Measurements from ENCODE around the gene PHF11.

PHF11 gene

DNA sequence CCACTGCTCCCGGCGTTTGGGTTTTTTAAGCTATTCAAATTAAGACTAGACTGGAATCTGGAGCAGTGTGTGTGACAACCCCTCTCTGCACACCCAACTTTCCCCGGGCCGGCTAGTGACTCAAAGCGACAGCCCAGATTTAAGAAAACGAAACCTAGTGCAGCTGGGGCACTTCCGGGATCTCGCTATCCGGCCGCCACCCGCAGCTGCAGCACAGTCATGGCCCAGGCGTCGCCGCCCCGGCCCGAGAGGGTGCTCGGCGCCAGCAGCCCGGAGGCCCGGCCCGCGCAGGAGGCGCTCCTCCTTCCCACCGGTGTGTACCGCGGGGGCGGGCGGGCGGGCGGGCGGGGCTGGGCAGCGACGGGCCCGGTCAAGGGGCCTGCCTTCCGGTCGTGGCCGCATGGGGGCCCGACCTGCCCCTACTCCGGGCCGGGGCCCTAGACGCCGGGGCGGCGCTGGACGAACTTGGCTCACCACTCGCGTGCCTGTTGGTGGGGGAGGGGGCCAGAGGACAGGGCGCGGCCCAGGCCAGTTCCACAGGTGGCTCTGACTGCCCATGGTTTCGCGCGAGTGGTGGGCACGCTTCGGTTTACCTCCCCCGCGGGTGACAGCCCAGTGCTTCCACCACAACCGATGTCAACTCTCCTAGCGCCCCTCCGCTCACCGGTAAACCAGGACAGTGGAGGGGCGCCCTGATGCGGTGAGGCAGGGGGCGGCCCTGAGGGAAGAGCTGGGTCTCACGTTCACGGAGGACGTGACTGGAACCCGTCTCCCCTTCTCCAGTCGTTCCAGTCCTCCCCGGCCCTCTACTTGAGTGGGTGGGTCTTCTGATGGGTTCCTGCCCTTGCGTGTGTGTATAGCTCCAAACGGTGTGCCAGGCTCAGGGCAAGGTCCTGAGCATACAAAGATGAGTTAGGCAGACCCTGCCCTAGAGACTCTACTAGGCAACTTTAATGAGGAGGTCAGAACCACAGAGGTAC, at the start of gene PHF11:
TSS of gene PHF11 (plus strand) at position 171 of the 980 bp plus-strand sequence. CDS start at position 220, 49 bp downstream.
- peak; percentile 77 to 88 for DNase-seq (ENCODE audit: low read depth in 2 of 2)

DNA sequence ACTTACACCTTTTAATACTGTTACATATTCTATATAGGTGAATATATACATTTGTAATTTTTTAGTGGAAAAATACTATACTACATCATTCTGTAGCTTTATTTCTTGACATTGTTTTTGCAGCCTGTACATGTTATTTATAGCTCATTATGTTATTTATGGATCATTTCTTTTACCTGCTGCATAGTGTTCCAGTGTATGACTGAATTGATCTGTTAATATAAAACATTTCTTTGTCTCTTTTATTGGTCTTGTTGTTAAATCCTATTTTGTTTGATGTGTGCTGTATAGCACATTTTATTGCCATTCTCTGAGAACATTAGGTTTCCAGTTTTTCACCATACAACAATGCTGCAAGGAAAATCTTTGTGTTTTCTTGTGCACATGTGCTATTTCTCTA, 49.3 kb upstream of the PHF11 start:
- DNase-seq (ENCODE audit: low read depth in 2 of 2), result no peak

DNA sequence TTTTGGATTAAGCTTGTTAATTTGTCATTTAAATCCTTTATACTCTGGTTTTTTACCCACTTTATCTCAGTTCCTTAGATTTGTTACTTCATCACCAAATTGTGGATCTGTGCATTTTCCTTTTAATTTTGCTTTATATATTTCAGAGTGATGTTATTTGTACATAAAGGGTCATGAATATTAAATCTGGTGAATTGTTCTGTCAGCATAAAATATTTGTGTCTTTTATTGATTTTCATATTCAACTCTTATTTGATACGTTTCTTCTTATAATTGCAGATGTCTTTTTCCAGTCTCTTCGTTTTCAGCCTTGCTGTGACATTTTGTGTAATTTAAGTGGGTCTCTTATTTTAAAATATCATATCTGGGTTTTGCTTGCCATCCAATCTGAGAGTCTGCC, 47.0 kb upstream of the PHF11 start:
- no peak for DNase-seq (ENCODE audit: low read depth in 2 of 2)

DNA sequence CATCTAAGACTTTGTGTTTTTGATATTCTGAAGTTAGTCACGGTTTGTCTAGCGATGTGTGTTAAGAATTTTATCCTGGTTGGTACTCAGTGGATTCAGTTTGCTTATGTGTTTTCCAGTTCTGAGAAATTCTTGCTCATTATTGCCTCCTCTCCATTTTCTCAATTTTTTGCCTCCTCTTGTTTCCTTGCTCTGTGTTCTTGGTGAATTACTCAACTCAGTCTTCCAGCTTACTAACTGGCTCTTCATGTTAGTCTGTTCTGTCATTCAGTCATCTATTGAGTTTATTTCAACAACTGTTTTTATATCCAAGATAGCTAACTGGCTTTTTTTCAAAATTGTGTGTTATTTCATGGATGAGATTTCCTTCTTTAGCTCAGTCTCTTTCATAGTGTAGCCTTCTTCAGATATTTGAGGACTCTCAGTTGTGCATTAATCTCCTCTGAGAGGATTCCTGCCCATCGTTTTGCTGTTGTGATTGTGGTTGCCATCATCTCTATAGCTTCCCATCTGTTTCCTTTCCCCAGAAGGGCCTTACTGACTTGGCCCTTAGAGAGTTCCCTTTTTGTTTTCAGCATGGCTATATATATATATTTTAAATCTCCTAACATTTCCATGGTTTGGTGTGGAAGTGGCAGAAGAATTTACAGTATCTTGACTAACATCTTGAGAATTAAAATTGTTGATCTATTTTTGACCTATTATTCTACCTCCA, 45.5 kb upstream of the PHF11 start:
- DNase-seq (ENCODE audit: low read depth in 2 of 2), result no peak

DNA sequence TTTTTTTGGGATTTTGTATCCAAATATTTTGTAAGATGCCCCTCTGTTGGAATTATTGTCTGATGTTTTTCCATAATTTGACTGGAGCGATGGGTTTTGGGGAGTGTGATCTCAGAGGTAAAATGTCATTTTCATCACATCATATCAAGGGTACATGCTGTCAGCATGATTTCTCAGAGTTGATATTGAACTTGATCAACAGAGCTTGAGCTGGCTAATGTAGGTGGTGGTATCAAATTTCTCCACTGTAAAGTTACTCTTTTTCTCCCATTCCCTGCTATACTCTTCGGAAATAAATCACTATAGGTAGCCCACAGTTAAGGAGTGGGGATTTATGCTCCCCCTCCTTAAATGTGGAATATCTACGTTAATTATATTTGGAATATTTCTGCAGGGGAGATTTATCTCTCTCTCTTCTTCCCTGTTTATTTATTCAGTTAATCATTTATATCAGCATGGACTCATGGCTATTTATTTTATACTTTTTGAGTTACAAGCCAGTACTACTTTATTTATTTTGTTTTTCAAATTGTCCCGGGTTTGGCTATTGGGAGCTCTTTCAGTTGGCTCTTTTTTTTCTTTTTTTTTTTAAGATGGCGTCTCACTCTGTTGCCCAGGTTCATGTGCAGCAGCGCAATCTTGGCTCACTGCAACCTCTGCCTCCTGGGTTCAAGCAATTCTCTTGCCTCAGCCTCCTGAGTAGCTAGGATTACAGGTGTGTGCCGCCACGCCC, 42.9 kb upstream of the PHF11 start:
- DNase-seq (ENCODE audit: low read depth in 2 of 2), result no peak

DNA sequence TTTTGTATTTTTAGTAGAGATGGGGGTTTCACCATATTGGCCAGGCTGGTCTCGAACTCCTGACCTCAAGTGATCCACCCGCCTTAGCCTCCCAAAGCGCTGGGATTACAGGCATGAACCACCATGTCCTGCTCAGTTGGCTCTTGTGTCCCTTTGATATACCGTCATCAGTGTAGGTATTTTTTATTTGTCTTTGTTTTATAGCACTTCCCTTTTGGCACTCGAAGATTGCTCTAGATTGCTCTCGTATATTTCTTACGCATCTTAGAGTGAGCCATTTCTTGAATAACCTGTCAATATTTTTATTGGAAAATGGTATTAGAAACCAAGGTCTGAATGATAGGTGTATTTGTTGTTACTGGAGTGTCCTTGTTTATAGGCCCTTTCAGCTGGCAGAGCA, 42.3 kb upstream of the PHF11 start:
- no peak for DNase-seq (ENCODE audit: low read depth in 2 of 2)

DNA sequence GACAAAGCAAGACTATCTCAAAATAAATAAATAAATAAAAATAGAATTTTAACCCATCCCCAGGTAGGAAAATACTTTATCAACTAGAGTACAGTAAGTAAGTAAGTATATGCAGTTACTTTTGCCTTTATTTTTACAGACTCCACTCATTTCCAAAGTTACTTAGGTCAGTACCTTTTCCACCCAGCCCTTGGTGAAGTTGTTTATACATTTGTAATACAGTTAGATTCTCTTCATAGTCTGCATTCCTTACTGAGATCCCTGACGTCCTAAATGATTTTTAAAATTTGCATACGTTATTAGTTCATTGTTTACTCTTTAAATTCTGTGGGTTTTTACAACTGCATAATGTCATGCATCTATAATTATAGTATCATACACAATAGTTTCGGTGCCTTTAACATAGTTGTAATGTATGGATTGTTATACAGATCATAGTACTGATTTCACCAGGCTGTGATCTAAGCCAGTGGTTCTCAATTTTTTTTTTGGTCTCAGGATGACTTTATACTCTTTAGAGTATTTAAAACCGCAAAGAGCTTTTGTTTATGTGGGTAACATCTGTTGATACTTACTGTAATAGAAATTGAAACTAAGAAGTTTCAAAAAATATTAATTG, 41.3 kb upstream of the PHF11 start:
- DNase-seq (ENCODE audit: low read depth in 2 of 2), result no peak

DNA sequence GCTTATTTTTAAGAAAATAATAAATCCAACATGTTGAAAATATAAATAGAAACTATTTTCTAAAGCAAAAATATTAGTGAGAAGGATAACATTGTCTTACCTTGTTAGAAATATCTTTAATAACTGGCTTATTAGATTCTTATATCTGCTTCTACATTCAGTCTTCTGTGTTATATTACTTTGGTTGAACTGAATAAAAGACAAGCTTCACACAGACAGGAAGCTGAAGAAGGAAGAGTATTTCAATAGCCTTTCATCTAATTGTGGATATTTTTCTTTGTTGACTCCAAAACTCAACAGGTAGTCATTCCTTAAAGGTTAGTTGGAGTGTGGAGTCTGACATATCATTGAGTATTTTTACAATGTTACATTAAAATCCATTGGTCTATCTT, 40.8 kb upstream of the PHF11 start:
- DNase-seq (ENCODE audit: low read depth in 2 of 2), result no peak

DNA sequence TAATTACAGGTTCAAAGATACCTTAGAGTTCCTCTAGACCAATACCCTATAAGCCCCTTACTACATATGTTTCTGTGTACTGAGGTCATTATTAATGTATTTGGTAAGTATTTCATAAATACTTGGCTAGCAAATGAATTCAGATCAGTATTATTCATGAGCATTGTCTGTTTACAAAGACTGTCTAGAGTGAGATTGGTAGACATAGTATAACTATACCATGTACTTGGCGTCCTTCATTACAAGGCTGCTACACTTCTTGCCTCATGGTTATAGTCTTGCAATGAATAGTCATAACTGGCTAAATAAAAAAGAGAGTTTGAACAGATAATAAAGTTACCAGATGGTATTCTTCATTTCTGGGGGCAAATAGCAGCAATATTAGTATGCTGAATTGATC, 39.6 kb upstream of the PHF11 start:
- no peak for DNase-seq (ENCODE audit: low read depth in 2 of 2)

DNA sequence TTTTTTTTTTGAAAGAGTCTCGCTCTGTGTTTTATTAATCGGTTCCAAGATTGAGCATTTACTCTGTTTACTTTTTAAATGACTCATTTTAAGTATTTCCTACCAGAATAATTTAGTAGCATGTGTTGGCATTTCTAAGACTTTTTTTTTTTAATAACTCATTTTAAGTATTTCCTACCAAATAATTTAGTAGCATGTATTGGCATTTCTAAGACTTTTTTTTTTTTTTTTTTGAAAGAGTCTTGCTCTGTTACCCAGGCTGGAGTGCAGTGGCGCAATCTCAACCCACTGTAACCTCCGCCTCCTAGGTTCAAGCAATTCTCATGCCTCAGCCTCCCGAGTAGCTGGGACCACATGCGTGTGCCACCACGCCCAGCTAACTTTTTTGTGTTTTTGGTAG, 38.5 kb upstream of the PHF11 start:
- no peak for DNase-seq (ENCODE audit: low read depth in 2 of 2)

DNA sequence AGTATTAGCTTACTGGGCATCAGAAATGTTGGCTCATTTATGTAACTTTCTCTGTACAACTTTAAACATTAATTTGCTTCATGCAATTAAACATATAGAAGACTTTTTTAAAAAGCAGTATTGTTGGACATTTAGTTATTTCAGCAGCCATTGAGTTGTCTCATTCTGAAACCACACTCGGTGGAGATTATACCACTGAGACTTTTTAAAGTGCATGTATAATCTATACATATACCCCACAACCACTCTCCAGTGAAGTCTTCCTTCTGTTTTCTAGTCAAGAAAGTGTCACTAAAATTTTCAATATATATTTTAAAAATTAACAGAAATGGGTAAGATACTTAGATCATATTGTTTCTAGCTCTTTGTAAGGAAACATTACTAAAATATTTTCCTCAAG, 36.2 kb upstream of the PHF11 start:
- no peak for DNase-seq (ENCODE audit: low read depth in 2 of 2)

DNA sequence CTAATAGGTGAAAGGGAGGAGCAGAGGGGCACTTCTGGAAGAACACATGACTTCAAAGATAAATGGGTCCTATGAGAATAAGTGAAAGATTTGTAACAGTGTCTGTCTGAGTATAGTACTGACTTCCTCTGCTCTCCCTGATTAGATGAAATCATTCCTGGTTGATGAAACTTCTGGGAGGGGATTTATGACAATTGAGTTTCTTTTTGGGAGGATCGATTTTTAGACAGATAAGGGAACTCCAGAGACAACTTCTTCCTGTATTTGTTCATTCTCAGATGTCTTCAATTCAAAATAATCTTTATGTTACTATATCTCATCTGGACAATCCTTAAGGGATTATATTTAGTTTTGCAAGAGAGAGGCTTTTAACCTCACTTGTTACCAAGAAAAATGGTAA, 31.7 kb upstream of the PHF11 start:
- DNase-seq (ENCODE audit: low read depth in 2 of 2), result no peak

DNA sequence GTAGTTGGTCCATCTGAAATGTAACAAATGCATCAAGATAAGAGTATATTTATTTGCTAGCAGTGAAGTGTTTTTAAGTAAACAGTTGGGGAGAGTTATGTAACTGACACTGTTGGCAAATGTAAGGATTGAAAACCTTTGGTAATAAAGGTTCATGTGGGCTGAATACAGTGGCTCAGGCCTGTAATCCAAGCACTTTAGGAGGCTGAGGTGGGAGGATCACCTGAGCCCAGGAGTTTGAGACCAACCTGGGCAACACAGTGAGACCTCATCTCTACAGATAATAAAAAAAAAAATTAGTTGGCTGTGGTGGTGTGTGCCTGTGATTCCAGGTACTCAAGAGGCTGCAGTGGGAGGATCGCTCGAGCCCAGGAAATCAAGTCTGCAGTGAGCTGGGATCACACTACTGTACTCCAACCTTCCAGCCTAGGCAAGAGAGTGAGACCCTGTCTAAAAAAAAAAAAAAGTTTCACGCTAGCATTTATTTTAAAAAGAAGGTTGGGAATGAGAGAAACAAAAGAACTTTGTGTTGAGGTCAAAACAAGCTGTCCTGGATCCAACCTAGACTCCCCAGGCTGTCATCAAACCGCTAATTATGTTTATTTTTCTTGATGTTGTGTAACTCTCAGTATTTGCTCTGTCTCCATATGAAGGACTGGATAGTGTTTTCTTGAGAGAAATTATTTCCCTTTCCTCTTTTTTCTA, 31.0 kb upstream of the PHF11 start:
- DNase-seq (ENCODE audit: low read depth in 2 of 2), result no peak

DNA sequence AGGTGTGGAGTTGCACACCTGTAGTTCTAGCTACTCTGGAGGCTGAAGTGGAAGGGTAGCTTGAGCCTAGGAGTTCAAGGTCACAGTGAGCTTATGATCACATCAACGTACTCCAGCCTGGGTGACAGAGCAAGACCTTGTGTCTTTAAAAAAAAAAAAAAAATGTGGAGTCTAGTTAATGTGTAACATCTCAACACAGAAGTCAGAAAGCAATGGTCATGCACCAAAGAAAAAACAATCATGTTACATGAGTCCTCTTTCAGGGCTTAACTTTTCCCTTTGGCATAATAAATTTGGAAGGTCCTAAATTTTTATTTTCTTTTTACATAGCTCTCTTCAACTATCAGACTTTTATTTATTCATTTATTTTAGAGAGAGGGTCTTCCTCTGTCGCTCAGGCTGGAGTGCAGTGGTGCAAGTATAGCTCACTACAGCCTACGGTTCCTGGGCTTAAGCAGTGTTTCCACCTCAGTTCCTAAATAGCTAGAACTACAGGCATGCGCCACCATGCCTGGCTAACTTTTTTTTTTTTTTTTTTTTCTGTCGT, 29.4 kb upstream of the PHF11 start:
- DNase-seq (ENCODE audit: low read depth in 2 of 2), result no peak

DNA sequence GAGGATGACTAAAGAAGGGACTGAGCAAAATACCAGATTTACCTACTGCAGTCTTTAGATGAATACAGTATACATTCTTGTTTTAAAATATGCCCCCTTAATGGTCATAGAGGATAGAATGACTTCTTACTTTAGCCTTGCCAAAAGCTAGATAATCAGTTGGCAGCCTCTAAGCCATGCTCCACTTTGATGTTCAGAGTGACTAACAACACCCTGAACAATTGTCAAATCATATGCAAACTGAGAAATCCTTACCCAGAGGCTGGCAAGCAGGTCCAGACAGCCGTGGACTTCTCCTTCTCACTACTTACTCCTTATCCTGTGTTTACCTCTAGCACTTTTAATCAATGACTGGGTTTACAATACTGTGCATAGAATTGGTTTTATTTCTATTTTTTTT, 23.6 kb upstream of the PHF11 start:
- DNase-seq (ENCODE audit: low read depth in 2 of 2), result no peak

DNA sequence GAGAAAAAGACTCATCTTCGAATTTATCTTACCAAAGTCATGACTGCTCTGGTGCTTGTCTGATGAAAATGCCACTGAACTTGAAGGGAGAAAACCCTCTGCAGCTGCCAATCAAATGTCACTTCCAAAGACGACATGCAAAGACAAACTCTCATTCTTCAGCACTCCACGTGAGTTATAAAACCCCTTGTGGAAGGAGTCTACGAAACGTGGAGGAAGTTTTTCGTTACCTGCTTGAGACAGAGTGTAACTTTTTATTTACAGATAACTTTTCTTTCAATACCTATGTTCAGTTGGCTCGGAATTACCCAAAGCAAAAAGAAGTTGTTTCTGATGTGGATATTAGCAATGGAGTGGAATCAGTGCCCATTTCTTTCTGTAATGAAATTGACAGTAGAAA, 19.2 kb upstream of the PHF11 start:
- DNase-seq (ENCODE audit: low read depth in 2 of 2), result no peak

DNA sequence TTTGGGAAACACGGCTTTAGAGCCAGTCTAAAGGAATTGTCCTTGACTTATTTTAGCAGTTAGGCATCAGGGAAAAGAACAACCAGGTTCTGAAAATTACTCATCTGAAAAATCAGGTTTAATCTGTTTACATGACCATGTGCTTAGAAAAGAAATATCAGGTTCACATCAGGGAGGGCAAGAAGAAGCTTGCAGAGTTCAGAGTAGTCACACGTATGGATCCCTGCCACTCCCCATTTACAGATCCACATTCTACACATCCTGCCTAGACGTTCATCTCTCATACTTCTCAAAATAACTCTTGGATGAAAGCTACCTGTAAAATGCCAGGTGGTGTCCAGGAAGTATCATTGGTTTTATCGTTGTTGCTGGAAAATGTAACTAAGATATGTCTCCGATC, 14.0 kb upstream of the PHF11 start:
- DNase-seq (ENCODE audit: low read depth in 2 of 2), result no peak

DNA sequence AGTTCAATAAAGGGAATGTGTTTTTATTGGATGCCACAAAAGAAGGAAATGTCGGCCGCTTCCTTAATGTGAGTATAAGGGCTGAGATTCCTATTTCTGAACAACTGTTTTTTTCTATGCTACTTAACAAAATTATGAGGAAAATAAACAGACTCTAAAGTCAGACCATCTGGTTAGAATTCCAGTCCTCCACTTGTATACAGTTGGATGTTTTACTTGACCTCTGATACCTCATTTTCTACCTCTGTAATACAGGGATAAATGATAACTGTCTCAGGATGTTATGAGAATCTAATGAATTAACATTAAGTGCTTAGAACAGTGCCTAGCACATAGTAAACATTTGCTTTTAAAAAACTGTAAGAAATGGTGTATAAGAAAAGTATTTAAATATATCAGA, 7.2 kb upstream of the PHF11 start:
- no peak for DNase-seq (ENCODE audit: low read depth in 2 of 2)

DNA sequence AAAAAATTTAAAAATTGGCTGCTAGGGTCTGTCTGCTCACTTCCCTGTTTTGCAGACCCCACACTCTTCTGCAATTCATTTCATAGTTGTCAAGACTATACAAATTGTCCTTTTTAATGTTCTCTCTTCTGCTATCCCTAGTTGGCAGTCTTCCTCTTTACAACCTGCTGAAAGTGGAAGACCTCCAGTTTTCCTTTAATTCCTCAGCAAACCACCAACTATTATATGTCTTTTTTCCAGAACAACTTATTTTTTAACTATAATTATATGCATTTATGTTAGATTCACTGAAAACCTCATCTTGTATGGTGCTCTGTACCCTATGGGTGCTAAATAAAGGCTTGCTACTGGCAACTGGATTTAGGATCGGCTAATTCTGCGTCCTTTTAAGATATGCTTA, 1.1 kb upstream of the PHF11 start:
- no peak for DNase-seq (ENCODE audit: low read depth in 2 of 2)

DNA sequence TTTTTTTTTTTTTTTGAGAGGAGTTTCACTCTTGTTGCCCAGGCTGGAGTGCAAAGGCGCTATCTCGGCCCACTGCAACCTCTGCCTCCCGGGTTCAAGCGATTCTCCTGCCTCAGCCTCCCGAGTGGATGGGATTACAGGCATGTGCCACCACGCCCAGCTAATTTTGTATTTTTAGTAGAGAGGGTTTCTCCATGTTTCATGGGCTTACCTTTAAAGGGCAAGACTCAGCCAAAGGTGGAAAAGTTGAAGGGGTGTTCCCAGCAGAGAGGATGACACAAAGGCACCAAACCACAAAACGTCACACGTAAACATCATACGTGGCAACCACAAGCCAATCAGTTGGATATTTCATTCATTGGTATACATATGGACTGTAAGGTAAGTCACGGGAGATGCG, 1.1 kb downstream of the PHF11 start:
- DNase-seq (ENCODE audit: low read depth in 2 of 2), result peak; percentile 33 to 37

DNA sequence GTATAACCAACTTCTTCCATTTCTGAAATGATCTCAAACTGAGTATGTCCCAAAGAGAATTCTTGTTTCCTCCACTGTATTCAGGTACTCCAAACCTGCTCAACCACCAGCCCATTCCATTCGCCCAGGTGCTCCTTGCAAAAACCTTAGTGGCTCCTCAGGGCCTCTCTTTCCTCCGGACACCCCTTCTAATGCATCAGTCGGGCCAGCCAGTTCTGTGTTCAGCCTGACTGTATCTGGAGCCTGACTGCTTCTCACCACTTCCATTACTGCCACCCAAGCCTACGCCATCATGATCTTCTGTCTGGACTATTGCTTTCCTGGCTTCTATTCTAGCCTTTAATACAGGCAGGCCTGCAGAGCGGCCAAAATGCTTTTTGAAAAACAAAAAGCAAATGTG, 1.5 kb downstream of the PHF11 start:
- DNase-seq (ENCODE audit: low read depth in 2 of 2), result peak in 1 of 2 donors; percentile 1
